Measurements from ENCODE around the gene TRPM3.
"Not testable (repeated sequence)": the region's sequence is repeated elsewhere in the genome, so short reads cannot be mapped to it uniquely, and the experiment has no call there.

The TRPM3 gene

GRCh38 chr9:70747261-70747718 lies 374.1 kb downstream of the TRPM3 start:
- Histone ChIP-seq H3K9me3 (ENCODE audit: control insufficient read depth, low read length) (no peaks in the 10 kb centered on the region), H3K36me3 (ENCODE audit: control insufficient read depth, insufficient read depth, low read length) (no peaks in the 10 kb centered on the region), H3K4me2 (ENCODE audit: low read length) (no peak overlapping the region), H3K27me3 (ENCODE audit: control insufficient read depth, insufficient read depth, low read length) (no peaks in the 10 kb centered on the region), H2AFZ (no peak overlapping the region), H3K79me2 (no peaks in the 10 kb centered on the region), H3K27ac (no peak overlapping the region), H3K4me3 (ENCODE audit: low read depth, low read length) (no peak overlapping the region), H3K9ac (no peak overlapping the region), H3K4me1 (no peaks in the 10 kb centered on the region)
- no peak for TF ChIP-seq CTCF (IDR thresholded peaks at IDR 0.05)

- no peak overlapping the region for H2AFZ ChIP-seq
- H3K9ac ChIP-seq: no peak overlapping the region
- no peaks in the 10 kb centered on the region for H3K27me3 ChIP-seq (ENCODE audit: control insufficient read depth, insufficient read depth, low read length)
- no peaks in the 10 kb centered on the region for H3K79me2 ChIP-seq
- H3K36me3 ChIP-seq (ENCODE audit: control insufficient read depth, insufficient read depth, low read length): no peaks in the 10 kb centered on the region
- no peaks in the 10 kb centered on the region for H3K4me1 ChIP-seq
- no peak overlapping the region for H3K4me3 ChIP-seq (ENCODE audit: low read depth, low read length)
- H3K4me2 ChIP-seq (ENCODE audit: low read length): no peak overlapping the region
- H3K9me3 ChIP-seq (ENCODE audit: control insufficient read depth, low read length): no peaks in the 10 kb centered on the region
- TF ChIP-seq CTCF (IDR thresholded peaks at IDR 0.05): no peak
- H3K27ac ChIP-seq: no peak overlapping the region
Observed at GRCh38 chr9:70746760-70747159, 374.7 kb downstream of the TRPM3 start.

- Histone ChIP-seq H3K79me2 (no peaks in the 10 kb centered on the region), H3K9me3 (ENCODE audit: control insufficient read depth, low read length) (no peaks in the 10 kb centered on the region), H3K9ac (no peak overlapping the region), H3K4me2 (ENCODE audit: low read length) (no peak overlapping the region), H3K4me1 (no peaks in the 10 kb centered on the region), H3K4me3 (ENCODE audit: low read depth, low read length) (no peak overlapping the region), H2AFZ (no peak overlapping the region), H3K36me3 (ENCODE audit: control insufficient read depth, insufficient read depth, low read length) (no peaks in the 10 kb centered on the region), H3K27me3 (ENCODE audit: control insufficient read depth, insufficient read depth, low read length) (no peaks in the 10 kb centered on the region), H3K27ac (no peak overlapping the region)
- no peak for TF ChIP-seq CTCF (IDR thresholded peaks at IDR 0.05)
Observed at GRCh38 chr9:70746316-70746715, 375.1 kb downstream of the TRPM3 start.

GRCh38 chr9:70724794-70725193 lies 396.6 kb downstream of the TRPM3 start:
- H3K79me2 ChIP-seq; H3K9me3 ChIP-seq (ENCODE audit: control insufficient read depth, low read length); H3K27me3 ChIP-seq (ENCODE audit: control insufficient read depth, insufficient read depth, low read length); H3K9ac ChIP-seq; H3K4me3 ChIP-seq (ENCODE audit: low read depth, low read length); H3K4me1 ChIP-seq; H3K4me2 ChIP-seq (ENCODE audit: low read length); H2AFZ ChIP-seq; H3K27ac ChIP-seq; H3K36me3 ChIP-seq (ENCODE audit: control insufficient read depth, insufficient read depth, low read length): not testable (repeated sequence)

- H3K79me2 ChIP-seq; H2AFZ ChIP-seq; H3K4me2 ChIP-seq (ENCODE audit: low read length); H3K27ac ChIP-seq; H3K27me3 ChIP-seq (ENCODE audit: control insufficient read depth, insufficient read depth, low read length); H3K9ac ChIP-seq; H3K36me3 ChIP-seq (ENCODE audit: control insufficient read depth, insufficient read depth, low read length); H3K4me1 ChIP-seq; H3K4me3 ChIP-seq (ENCODE audit: low read depth, low read length); H3K9me3 ChIP-seq (ENCODE audit: control insufficient read depth, low read length): not testable (repeated sequence)
Observed at GRCh38 chr9:70724025-70724424, 397.4 kb downstream of the TRPM3 start.

- not testable (repeated sequence) for H2AFZ ChIP-seq; H3K27ac ChIP-seq; H3K36me3 ChIP-seq (ENCODE audit: control insufficient read depth, insufficient read depth, low read length); H3K79me2 ChIP-seq; H3K9ac ChIP-seq; H3K27me3 ChIP-seq (ENCODE audit: control insufficient read depth, insufficient read depth, low read length); H3K4me2 ChIP-seq (ENCODE audit: low read length); H3K4me3 ChIP-seq (ENCODE audit: low read depth, low read length); H3K4me1 ChIP-seq; H3K9me3 ChIP-seq (ENCODE audit: control insufficient read depth, low read length)
Observed at GRCh38 chr9:70706797-70707196, 414.6 kb downstream of the TRPM3 start.
